HG03558 (cell line): Measurements from ENCODE around the gene LDB2.

ENCODE experiments used
- ATAC-seq: cut with Tn5 transposase; IDR thresholded peaks from one replicate; pipeline ENCODE4 v1.9.1; 2021; ENCODE audit warnings: moderate number of reproducible peaks; ENCODE audit not compliant: unreplicated experiment; ENCODE audit errors: extremely low read depth

LDB2 gene

DNA sequence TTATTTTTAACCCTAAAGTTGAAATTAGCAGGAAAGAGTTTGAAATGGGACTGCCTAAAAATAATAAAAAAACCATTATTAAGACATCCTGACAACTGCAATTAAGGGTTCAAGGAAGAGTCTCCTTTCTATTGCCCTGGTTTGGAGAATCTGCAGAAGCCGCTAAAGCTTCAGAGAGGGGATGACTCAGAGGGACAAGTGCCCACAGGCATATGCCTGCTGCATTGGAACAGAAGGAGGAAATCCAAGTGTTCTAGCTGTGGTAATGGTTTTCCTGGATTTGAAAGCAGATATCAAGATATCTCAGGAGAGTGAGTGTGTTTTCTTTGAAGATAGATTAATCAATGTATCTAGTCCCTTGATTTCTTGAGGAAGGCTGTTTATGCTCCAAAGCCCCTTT is 437.1 kb downstream of the LDB2 start:
- ATAC-seq: no peak

DNA sequence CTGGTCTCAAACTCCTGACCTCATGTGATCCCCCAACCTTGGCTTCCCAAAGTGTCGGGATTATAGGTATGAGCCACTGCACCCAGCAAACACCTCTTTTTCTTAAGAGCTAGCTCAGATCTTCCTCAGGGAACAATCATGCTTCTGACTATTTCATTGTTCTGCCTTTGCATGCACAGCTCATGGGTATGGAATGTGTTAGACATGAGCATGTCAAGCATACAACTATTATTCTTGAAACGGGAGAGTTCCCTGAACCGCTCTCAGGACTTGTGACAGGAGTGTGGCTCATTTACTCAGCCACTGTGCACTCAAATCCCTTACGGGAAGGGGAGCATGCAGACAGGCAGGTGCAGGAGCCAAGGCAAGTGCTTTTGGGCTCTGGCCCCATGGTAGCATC is 440.5 kb downstream of the LDB2 start:
- no peak for ATAC-seq
